Kidney epithelial cell (primary cell): ENCODE results near the gene NUP205. TPM values are rescaled to one million over a fixed set of nuclear protein-coding genes. Genes with fewer than 3 reads are reported as not detected.
A peak's percentile ranks its signal among the peaks of the same experiment; 100 is the strongest.
"Not testable (repeated sequence)": the region's sequence is repeated elsewhere in the genome, so short reads cannot be mapped to it uniquely, and the experiment has no call there.

Experiments
- DNase-seq: peaks from one replicate; pipeline ENCODE4 v3.0.0-alpha.2; 2010; ENCODE audit warnings: low read depth
- H3K27me3 ChIP-seq: 2 replicates; pipeline ENCODE4 v1.6.0; 2011; ENCODE audit warnings: low read length; ENCODE audit not compliant: control insufficient read depth, insufficient read depth
- H3K36me3 ChIP-seq: 2 replicates; pipeline ENCODE4 v1.5.1; 2011; ENCODE audit warnings: low read length; ENCODE audit not compliant: control insufficient read depth, insufficient read depth
- H3K4me3 ChIP-seq: 2 replicates; pipeline ENCODE4 v1.5.1; 2011; ENCODE audit warnings: low read depth, mild to moderate bottlenecking, control low read depth, low read length
- CTCF ChIP-seq: IDR thresholded peaks from 2 replicates; pipeline ENCODE4 v1.5.1; 2011; ENCODE audit warnings: mild to moderate bottlenecking, moderate library complexity, low read length, control low read depth, inconsistent platforms; ENCODE audit not compliant: insufficient read depth, poor library complexity, severe bottlenecking
- total RNA-seq: library from RNA; depleted of rRNA; stranded (reverse); fragments of >200 nt; gene quantifications from 2 replicates; pipeline ENCODE4 v1.2.3, GENCODE V29; 2015

NUP205 gene
- total RNA-seq, 1 donor from 2014 or later: 58.1 TPM

GRCh38 chr7:135634191-135634878 is 76.6 kb downstream of the NUP205 start:
- DNase-seq: no peak
- no peak overlapping the region for H3K4me3 ChIP-seq
- H3K27me3 ChIP-seq: no peaks in the 10 kb centered on the region
- no peak for TF ChIP-seq CTCF
- H3K36me3 ChIP-seq: peaks cover 1% of the 10 kb centered on the region

- H3K4me3 ChIP-seq, H3K36me3 ChIP-seq, DNase-seq, H3K27me3 ChIP-seq: not testable (repeated sequence)
Observed at GRCh38 chr7:135639690-135640089, 82.0 kb downstream of the NUP205 start.

- Histone ChIP-seq H3K36me3 (no peaks in the 10 kb centered on the region), H3K4me3 (no peak overlapping the region), H3K27me3 (no peaks in the 10 kb centered on the region)
- no peak for TF ChIP-seq CTCF
- DNase-seq: no peak
Observed at GRCh38 chr7:135644154-135644553, 86.4 kb downstream of the NUP205 start.

GRCh38 chr7:135644729-135645128 is 87.0 kb downstream of the NUP205 start:
- no peaks in the 10 kb centered on the region for H3K36me3 ChIP-seq
- TF ChIP-seq CTCF: no peak

GRCh38 chr7:135645296-135645904 is 87.7 kb downstream of the NUP205 start:
- DNase-seq: no peak

More at GRCh38 chr7:135644729-135645128, 87.0 kb downstream of the NUP205 start:
- Histone ChIP-seq H3K4me3 (no peak overlapping the region), H3K27me3 (no peaks in the 10 kb centered on the region)
- DNase-seq: no peak

GRCh38 chr7:135647755-135648154 is 90.0 kb downstream of the NUP205 start:
- Histone ChIP-seq H3K4me3 (no peak overlapping the region), H3K36me3 (peaks cover 1% of the 10 kb centered on the region), H3K27me3 (no peaks in the 10 kb centered on the region)
- TF ChIP-seq CTCF: no peak
- no peak for DNase-seq

More at GRCh38 chr7:135645296-135645904, 87.7 kb downstream of the NUP205 start:
- TF ChIP-seq CTCF: peak; percentile 76
- H3K36me3 ChIP-seq: no peaks in the 10 kb centered on the region
- H3K27me3 ChIP-seq: no peaks in the 10 kb centered on the region
- H3K4me3 ChIP-seq: no peak overlapping the region
